Measurements from ENCODE around the gene SYNE2.
"Not testable (repeated sequence)": the region's sequence is repeated elsewhere in the genome, so short reads cannot be mapped to it uniquely, and the experiment has no call there.

Gene SYNE2

GRCh38 chr14:64008016-64008415 is 155.2 kb downstream of the SYNE2 start:
- H3K36me3 ChIP-seq (replicated peaks), result peaks cover 3% of the 10 kb centered on the region
- no peak overlapping the region for H3K4me3 ChIP-seq
- in situ Hi-C loops (cut with MboI; ENCODE audit: low sequenced_read_pairs), result no loop called here
- H3K4me1 ChIP-seq, result no peaks in the 10 kb centered on the region
- DNase-seq (ENCODE audit: low spot score in 2 of 2), result no peak
- no peaks in the 10 kb centered on the region for H3K27me3 ChIP-seq (ENCODE audit: low read depth)
- no peaks in the 10 kb centered on the region for H3K9me3 ChIP-seq

GRCh38 chr14:64012003-64012402 is 159.2 kb downstream of the SYNE2 start:
- no peaks in the 10 kb centered on the region for H3K4me1 ChIP-seq
- no peaks in the 10 kb centered on the region for H3K27me3 ChIP-seq (ENCODE audit: low read depth)
- DNase-seq (ENCODE audit: low spot score in 2 of 2), result no peak
- no peak overlapping the region for H3K4me3 ChIP-seq
- in situ Hi-C loops (cut with MboI; ENCODE audit: low sequenced_read_pairs), result no loop called here
- H3K9me3 ChIP-seq, result no peaks in the 10 kb centered on the region
- H3K36me3 ChIP-seq (replicated peaks), result no peaks in the 10 kb centered on the region; the same call in 1 of the 2 replicates

GRCh38 chr14:64012720-64013119 is 159.9 kb downstream of the SYNE2 start:
- no peaks in the 10 kb centered on the region; the same call in 1 of the 2 replicates for H3K36me3 ChIP-seq (replicated peaks)
- H3K4me1 ChIP-seq, result no peaks in the 10 kb centered on the region
- no peak for DNase-seq (ENCODE audit: low spot score in 2 of 2)
- H3K27me3 ChIP-seq (ENCODE audit: low read depth), result no peaks in the 10 kb centered on the region
- in situ Hi-C loops (cut with MboI; ENCODE audit: low sequenced_read_pairs), result no loop called here
- no peaks in the 10 kb centered on the region for H3K9me3 ChIP-seq
- no peak overlapping the region for H3K4me3 ChIP-seq

GRCh38 chr14:64025479-64025878 is 172.7 kb downstream of the SYNE2 start:
- H3K4me3 ChIP-seq, result no peak overlapping the region
- DNase-seq (ENCODE audit: low spot score in 2 of 2), result no peak
- no peaks in the 10 kb centered on the region for H3K27me3 ChIP-seq (ENCODE audit: low read depth)
- H3K36me3 ChIP-seq (replicated peaks), result peaks cover 16% of the 10 kb centered on the region
- in situ Hi-C loops (cut with MboI; ENCODE audit: low sequenced_read_pairs), result no loop called here
- no peaks in the 10 kb centered on the region for H3K4me1 ChIP-seq
- no peaks in the 10 kb centered on the region for H3K9me3 ChIP-seq

GRCh38 chr14:64026600-64026999 is 173.8 kb downstream of the SYNE2 start:
- H3K9me3 ChIP-seq, result no peaks in the 10 kb centered on the region
- no peaks in the 10 kb centered on the region for H3K4me1 ChIP-seq
- in situ Hi-C loops (cut with MboI; ENCODE audit: low sequenced_read_pairs), result no loop called here
- no peak for DNase-seq (ENCODE audit: low spot score in 2 of 2)
- no peaks in the 10 kb centered on the region for H3K27me3 ChIP-seq (ENCODE audit: low read depth)
- H3K36me3 ChIP-seq (replicated peaks), result peaks cover 16% of the 10 kb centered on the region
- no peak overlapping the region for H3K4me3 ChIP-seq

- in situ Hi-C loops (cut with MboI; ENCODE audit: low sequenced_read_pairs), result no loop called here
These were observed 182.3 kb downstream of the SYNE2 start for GRCh38 chr14:64035143-64035542.

GRCh38 chr14:64037869-64038745 is 185.3 kb downstream of the SYNE2 start:
- H3K9me3 ChIP-seq; H3K4me3 ChIP-seq; H3K36me3 ChIP-seq (replicated peaks); H3K27me3 ChIP-seq (ENCODE audit: low read depth); DNase-seq (ENCODE audit: low spot score in 2 of 2); in situ Hi-C loops (cut with MboI; ENCODE audit: low sequenced_read_pairs): not testable (repeated sequence)
- peaks cover 17% of the 10 kb centered on the region for H3K4me1 ChIP-seq

More at GRCh38 chr14:64035143-64035542, 182.3 kb downstream of the SYNE2 start:
- peak in 1 of 2 experiments; percentile 16 for DNase-seq (ENCODE audit: low spot score in 2 of 2)
- H3K36me3 ChIP-seq (replicated peaks), result peaks cover 2% of the 10 kb centered on the region
- H3K4me1 ChIP-seq, result peaks cover 7% of the 10 kb centered on the region; the same call in 1 of the 2 replicates
- H3K27me3 ChIP-seq (ENCODE audit: low read depth), result no peaks in the 10 kb centered on the region
- H3K9me3 ChIP-seq, result no peaks in the 10 kb centered on the region
- no peak overlapping the region for H3K4me3 ChIP-seq

- peaks cover 20% of the 10 kb centered on the region for H3K4me1 ChIP-seq
- in situ Hi-C loops (cut with MboI; ENCODE audit: low sequenced_read_pairs), result no loop called here
- no peaks in the 10 kb centered on the region for H3K27me3 ChIP-seq (ENCODE audit: low read depth)
- DNase-seq (ENCODE audit: low spot score in 2 of 2), result no peak
- H3K36me3 ChIP-seq (replicated peaks), result no peaks in the 10 kb centered on the region; the same call in 1 of the 2 replicates
- H3K9me3 ChIP-seq, result no peaks in the 10 kb centered on the region
- H3K4me3 ChIP-seq, result no peak overlapping the region
These were observed 186.2 kb downstream of the SYNE2 start for GRCh38 chr14:64038841-64039542.

- Histone ChIP-seq H3K36me3 (replicated peaks) (no peaks in the 10 kb centered on the region; the same call in 1 of the 2 replicates), H3K4me3 (no peak overlapping the region), H3K9me3 (no peaks in the 10 kb centered on the region), H3K4me1 (peaks cover 20% of the 10 kb centered on the region), H3K27me3 (ENCODE audit: low read depth) (no peaks in the 10 kb centered on the region)
- in situ Hi-C loops (cut with MboI; ENCODE audit: low sequenced_read_pairs), result no loop called here
- DNase-seq (ENCODE audit: low spot score in 2 of 2), result no peak
These were observed 187.2 kb downstream of the SYNE2 start for GRCh38 chr14:64040044-64040443.

GRCh38 chr14:64043296-64043695 is 190.5 kb downstream of the SYNE2 start:
- H3K4me1 ChIP-seq, result peaks cover 13% of the 10 kb centered on the region
- H3K36me3 ChIP-seq (replicated peaks); H3K9me3 ChIP-seq; H3K4me3 ChIP-seq; in situ Hi-C loops (cut with MboI; ENCODE audit: low sequenced_read_pairs); H3K27me3 ChIP-seq (ENCODE audit: low read depth): not testable (repeated sequence)
- peak; percentile 53 to 68 for DNase-seq (ENCODE audit: low spot score in 2 of 2)

GRCh38 chr14:64045091-64045490 is 192.3 kb downstream of the SYNE2 start:
- no peaks in the 10 kb centered on the region for H3K9me3 ChIP-seq
- H3K36me3 ChIP-seq (replicated peaks), result no peaks in the 10 kb centered on the region; the same call in 1 of the 2 replicates
- peaks cover 19% of the 10 kb centered on the region for H3K4me1 ChIP-seq
- no peak overlapping the region for H3K4me3 ChIP-seq
- DNase-seq (ENCODE audit: low spot score in 2 of 2), result no peak
- no peaks in the 10 kb centered on the region for H3K27me3 ChIP-seq (ENCODE audit: low read depth)
- in situ Hi-C loops (cut with MboI; ENCODE audit: low sequenced_read_pairs), result no loop called here

- no peaks in the 10 kb centered on the region for H3K27me3 ChIP-seq (ENCODE audit: low read depth)
- H3K36me3 ChIP-seq (replicated peaks), result no peaks in the 10 kb centered on the region
- DNase-seq (ENCODE audit: low spot score in 2 of 2), result peak in 1 of 2 experiments; percentile 27
- in situ Hi-C loops (cut with MboI; ENCODE audit: low sequenced_read_pairs), result no loop called here
- H3K4me1 ChIP-seq, result peaks cover 24% of the 10 kb centered on the region
- H3K9me3 ChIP-seq, result no peaks in the 10 kb centered on the region
- no peak overlapping the region for H3K4me3 ChIP-seq
These were observed 197.0 kb downstream of the SYNE2 start for GRCh38 chr14:64049616-64050381.
